ENCODE measurements around the gene TNFRSF6B.

GRCh38 chr20:63693733-63694583 is 2.5 kb upstream of the TNFRSF6B start:
- TF ChIP-seq CTCF (IDR thresholded peaks at IDR 0.05; ENCODE audit: insufficient read depth, low read depth, low read length): no peak
- no peak for TF ChIP-seq EZH2 (IDR thresholded peaks at IDR 0.05; ENCODE audit: insufficient read depth, low read length)

Data from astrocyte (in vitro differentiated cells and primary cell).